Activated CD4-positive, alpha-beta T cell treated with anti-CD3 and anti-CD28 coated beads, Interleukin-2, amount 50 U/mL, for 16 hours (primary cell): ENCODE measurements around the gene SPEF2.
"Not testable (repeated sequence)": the region's sequence is repeated elsewhere in the genome, so short reads cannot be mapped to it uniquely, and the experiment has no call there.

Experiments
- DNase-seq: peaks from one replicate; pipeline ENCODE4 v3.0.0-alpha.2; 2020

The SPEF2 gene

DNA sequence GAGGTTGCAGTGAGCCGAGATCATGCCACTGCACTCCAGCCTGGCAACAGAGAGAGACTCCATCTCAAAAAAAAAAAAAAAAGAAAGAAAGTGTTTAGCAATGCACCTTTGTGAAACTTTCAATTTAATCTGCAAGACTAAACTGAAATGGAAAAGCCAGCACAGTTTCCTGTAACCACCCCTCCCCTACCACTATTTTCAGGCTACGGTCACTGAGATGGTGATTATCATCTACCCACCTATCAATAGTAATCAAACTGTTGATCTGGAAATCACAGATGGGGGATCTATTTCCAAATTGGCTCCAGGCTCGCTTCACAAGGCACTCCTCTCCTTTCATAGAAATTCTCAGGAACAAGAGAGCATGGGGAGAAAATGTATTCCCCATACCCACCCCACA lies 208.4 kb downstream of the SPEF2 start:
- peak; percentile 72 for DNase-seq

DNA sequence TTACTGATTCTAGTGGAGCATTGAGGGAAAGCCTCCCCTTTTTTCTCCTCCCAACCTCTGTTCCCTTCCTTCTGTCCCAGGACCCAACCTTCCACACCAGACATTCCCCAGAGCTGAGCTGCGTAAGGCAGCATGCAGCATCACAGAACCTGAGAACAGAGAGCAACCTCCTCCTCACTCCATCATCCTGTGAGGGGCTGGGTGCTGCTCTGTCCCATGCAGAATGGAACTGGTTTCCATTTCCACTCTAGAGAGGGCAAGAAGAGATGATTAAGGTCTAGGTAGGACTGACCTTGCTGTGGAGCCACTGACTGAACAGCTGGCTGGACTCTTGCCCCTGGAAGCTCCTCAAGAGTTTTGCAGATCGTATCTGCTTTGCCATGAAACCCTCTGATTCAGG lies 208.9 kb downstream of the SPEF2 start:
- DNase-seq = peak; percentile 55

DNA sequence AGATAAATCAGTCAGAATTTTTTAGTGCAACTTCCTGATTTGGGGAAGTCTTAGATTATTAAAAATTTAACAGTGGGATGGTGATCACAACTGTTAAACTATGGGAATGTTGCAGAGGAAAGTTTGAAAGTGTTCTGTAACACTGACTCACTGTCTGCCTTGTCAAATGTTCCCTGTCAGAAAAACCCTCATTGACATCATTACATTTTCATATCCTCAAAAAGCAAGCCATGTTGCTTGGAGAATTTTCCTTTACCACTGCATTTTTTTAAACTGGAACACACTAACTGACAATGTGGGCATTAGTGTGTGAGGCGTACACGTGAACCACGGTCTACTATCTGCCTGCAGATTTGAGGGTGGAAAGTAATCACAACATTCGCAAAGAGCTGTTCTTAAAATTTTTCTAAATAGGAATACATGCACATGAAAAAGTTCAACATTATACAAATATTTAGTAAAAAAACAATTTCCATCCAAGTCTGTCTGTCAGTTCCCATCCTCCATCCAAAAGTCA lies 210.5 kb downstream of the SPEF2 start:
- DNase-seq = no peak

GRCh38 chr5:35830587-35830986 lies 212.9 kb downstream of the SPEF2 start:
- DNase-seq = no peak

- DNase-seq = peak; percentile 85
Observed at GRCh38 chr5:35832762-35833161, 215.1 kb downstream of the SPEF2 start.

DNA sequence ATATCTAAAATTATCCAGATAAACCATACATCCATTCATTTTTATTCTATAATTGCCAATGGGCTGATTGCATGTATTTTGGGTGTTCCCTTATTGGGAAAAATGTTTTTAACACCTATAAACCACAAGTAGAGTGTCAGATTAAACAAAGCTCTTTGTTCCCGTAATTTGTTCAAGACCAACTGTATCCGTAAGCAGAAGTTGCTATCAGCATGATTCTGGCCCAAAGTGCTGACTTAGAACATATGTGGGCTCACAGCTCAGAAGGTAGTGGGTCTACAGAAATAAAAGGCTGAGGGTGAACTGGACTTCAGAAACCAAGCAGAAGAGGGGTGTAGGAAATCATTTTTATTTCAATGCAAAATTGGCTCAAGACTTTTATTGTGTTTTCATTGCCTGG lies 215.6 kb downstream of the SPEF2 start:
- DNase-seq = peak; percentile 74

- peak; percentile 88 for DNase-seq
Observed at GRCh38 chr5:35835796-35836742, 218.4 kb downstream of the SPEF2 start.

- DNase-seq = no peak
Observed at GRCh38 chr5:35838370-35839042, 220.8 kb downstream of the SPEF2 start.

DNA sequence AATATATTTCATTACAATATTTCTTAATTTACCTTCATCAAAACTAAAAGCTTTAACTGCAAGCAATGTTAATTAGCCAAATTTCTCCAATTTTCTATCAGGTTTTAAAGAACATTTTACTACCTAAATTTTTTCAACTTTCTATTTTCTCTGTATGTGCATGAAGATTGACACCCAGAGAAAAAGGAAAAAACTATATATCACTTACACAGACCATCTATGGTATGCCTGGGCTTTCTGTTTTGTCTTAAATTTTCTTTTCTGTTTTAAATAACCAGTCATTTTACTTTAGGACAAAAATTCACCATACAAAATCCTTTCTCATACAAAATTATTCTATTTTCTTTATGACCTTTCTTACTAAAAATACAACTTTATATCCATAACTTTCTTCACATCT lies 225.2 kb downstream of the SPEF2 start:
- DNase-seq = no peak

DNA sequence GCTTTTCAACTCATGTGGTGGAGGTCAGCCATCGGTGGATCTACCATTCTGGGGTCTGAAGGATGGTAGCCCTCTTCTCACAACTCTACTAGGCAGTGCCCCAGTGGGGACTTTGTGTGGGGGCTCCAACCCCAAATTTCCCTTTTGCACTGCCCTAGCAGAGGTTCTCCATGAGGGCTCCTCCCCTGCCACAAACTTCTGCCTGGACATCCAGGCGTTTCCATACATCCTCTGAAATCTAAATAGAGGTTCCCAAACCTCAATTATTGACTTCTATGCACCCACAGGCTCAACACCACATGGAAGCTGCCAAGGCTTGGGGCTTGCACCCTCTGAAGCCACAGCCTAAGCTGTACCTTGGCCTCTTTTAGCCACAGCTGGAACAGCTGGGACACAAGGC lies 227.8 kb downstream of the SPEF2 start:
- not testable (repeated sequence) for DNase-seq

- DNase-seq = no peak
Observed at GRCh38 chr5:35847491-35847890, 229.8 kb downstream of the SPEF2 start.

DNA sequence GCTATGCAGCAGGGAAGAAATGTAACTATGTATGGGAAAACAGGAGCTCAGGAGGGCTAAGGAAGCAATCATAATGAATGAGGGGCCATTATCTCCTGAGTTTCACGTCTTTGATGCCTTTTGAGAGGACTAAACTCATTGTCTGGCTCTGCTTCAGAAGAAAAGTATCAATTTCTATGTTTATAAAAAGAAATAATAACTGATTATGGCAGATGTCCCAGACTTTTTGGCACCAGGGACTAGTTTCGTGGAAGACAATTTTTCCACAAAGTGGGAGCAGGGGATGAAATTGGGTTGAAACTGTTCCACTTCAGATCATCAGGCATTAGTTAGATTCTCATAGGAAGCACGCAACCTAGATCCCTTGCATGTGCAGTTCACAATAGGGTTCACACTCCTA lies 230.3 kb downstream of the SPEF2 start:
- no peak for DNase-seq

DNA sequence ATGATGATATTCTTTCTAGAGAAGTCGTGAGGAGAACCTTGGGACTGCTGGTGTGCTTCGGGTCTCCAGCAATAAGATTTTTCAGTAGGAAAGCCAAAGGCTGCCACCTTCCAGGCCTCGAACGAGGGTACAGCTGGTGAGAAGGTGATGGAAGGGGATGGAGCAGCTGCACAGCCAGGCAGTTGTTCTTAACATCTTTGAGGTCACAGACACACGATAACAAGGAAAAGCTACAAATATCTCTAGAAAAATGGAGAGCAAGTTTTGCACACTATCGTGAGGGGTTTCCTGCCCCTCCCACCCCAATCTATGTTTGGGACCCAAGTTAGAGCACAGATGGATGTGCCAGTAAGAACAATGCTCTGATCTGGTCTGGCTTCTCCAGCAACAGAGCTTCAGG lies 232.2 kb downstream of the SPEF2 start:
- no peak for DNase-seq

DNA sequence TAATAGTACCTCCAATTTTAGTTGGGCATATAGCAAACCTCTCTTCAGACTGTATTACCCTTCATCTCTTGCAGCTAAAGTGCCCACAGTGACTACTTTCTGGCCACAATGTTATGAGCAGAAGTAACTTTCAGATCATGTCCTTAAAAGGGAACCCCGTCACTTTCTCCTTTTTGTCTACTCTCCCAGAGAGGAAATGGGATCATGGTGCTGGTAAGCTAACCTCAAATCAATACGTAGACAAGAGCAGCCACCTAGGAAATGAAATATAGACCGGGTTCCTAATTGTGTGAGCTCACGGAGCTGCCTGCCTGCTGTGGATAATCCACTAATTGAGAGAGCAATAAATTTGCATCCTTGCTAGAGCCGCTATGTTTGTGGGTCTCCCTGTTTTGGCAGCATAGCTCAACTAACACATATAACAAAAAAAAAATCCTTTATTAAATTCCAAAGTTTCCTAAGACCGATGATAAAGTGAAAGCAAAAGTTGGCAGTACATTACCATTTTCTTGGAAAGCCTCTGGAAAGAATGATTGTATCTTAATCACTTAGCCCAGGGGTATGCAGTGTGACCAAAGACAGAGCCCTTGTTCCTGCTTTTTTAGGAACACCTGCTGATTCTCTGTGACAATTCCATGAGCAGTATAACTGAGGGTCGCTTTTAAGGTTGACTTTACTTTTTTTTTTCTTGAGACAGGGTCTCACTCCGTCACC lies 233.5 kb downstream of the SPEF2 start:
- DNase-seq = no peak

- DNase-seq = peak; percentile 86
Observed at GRCh38 chr5:35852084-35852734, 234.5 kb downstream of the SPEF2 start.

DNA sequence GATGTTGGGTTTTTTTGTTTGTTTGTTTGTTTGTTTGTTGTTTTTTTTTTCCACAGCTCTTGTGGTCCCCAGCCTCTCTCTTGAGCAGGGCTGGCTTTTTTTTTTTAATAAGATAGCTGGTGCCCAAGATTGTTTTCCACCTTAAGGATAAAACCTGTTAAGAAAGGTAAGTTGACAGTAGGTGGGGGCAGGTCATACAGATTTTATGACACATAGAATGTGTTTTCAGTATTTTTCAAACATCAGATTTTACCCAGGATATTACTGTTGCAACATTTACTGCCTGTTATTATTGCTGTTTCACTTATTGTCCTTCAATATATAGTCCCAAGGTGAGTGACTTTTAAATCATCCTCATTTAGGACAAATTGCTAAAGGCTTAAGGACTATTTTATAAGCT lies 235.1 kb downstream of the SPEF2 start:
- no peak for DNase-seq

GRCh38 chr5:35853631-35854030 lies 236.0 kb downstream of the SPEF2 start:
- DNase-seq = peak; percentile 84

DNA sequence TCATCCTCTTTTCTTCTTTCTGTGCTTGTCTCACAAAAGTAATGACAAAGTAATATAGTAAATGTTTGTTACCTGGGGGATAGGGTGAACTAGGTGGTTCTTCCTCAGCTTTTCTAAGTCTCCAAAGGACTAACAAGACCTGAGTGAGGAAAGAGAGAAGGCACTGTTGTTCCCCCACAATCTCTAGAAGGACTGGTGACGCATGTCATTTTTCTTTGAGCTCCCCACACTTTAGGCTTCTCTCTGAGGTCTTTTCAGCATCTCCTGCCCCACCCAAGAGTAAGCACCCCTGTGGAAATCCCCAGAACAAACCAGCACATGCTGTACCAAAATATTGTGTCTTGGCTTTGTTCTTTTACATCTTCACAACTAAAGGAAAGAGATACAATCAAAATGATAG lies 236.6 kb downstream of the SPEF2 start:
- peak; percentile 88 for DNase-seq

DNA sequence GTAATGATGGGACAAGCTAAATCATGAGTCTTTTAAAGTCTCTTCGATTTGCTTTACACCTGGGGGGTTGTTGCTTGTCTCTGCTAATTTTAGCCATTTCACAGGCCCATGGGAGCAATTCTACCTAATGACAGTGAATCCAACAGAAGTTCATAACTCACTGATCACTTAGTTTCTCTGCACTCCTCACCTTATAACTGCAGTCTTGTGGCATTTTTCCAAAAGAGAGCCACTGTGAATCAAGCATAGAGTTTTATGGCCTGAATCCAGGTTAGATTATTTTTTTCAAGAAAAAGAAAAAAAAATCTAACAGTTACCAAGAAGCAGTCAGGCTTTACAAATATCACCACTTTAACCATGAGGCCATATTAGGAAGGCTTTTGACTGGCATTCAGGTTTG lies 237.5 kb downstream of the SPEF2 start:
- no peak for DNase-seq

- DNase-seq = not testable (repeated sequence)
Observed at GRCh38 chr5:35856186-35856764, 238.6 kb downstream of the SPEF2 start.

DNA sequence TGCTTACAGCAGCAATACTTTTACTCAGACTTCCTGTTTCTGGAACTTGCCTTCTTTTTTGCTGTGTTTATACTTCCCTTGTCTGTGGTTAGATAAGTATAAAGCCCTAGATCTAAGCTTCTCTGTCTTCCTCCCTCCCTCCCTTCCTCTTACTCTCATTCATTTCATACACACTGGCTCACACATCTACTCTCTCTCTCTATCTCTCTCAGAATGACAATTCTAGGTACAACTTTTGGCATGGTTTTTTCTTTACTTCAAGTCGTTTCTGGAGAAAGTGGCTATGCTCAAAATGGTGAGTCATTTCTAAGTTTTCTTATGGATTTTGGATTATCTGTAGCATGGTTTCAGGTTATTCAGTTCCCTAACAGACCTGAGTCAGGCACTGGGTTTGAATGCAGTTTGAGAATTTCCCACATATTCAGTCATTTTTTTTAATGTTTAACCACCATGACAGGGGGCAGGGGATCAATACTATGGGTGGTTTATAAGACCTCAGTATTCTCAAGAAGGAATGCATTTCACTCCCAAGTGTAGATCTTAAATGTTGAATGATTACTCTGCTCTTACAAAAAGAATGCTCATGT lies 239.2 kb downstream of the SPEF2 start, which contains the start of gene IL7R:
TSS of gene IL7R (plus strand) at position 127 of the 587 bp plus-strand sequence. CDS start at position 214, 87 bp downstream.
- DNase-seq = peak; percentile 93
